ENCODE data around the gene ANKRD52.

- TF ChIP-seq EZH2phosphoT487 (IDR thresholded peaks at IDR 0.05; ENCODE audit: borderline replicate concordance) = no peak
- TF ChIP-seq EZH2 (IDR thresholded peaks at IDR 0.05) = no peak
- TF ChIP-seq FOSL1 (IDR thresholded peaks at IDR 0.05; ENCODE audit: low read depth) = no peak
- no peak for TF ChIP-seq CTCF (IDR thresholded peaks at IDR 0.05 in 2 of 3, conservative IDR thresholded peaks at IDR 0.05 in 1 of 3; ENCODE audit: borderline replicate concordance in 1 of 3, insufficient read depth in 1 of 3, low read depth in 2 of 3, low read length in 2 of 3)
- TF ChIP-seq SIN3A (IDR thresholded peaks at IDR 0.05; ENCODE audit: low read depth) = no peak
- TF ChIP-seq REST (IDR thresholded peaks at IDR 0.05; ENCODE audit: low read depth) = no peak
- TF ChIP-seq POLR2AphosphoS5 (IDR thresholded peaks at IDR 0.05; ENCODE audit: low read depth, low read length) = no peak
- TF ChIP-seq ZNF274 (IDR thresholded peaks at IDR 0.05; ENCODE audit: low read depth, low read length) = no peak
- no peak for TF ChIP-seq MAX (IDR thresholded peaks at IDR 0.05)
- no peak for TF ChIP-seq SRF (IDR thresholded peaks at IDR 0.05; ENCODE audit: low read depth)
- TF ChIP-seq ATF3 (IDR thresholded peaks at IDR 0.05) = no peak
- no peak for TF ChIP-seq ELF1 (IDR thresholded peaks at IDR 0.05; ENCODE audit: borderline replicate concordance, low read depth)
- TF ChIP-seq POLR2A (IDR thresholded peaks at IDR 0.05; ENCODE audit: borderline replicate concordance, extremely low read depth, insufficient read depth, insufficient read length) = no peak
Measured at GRCh38 chr12:56221232-56221756, 36.9 kb downstream of the ANKRD52 start.

All from HCT116 (cell line).